Peyer's patch (tissue), 4 donors: ENCODE data around the gene GLB1L. TPM values are rescaled to one million over a fixed set of nuclear protein-coding genes. Genes with fewer than 3 reads are reported as not detected.

Experiments
- DNase-seq, 3 donors: peaks; one replicate each; pipeline ENCODE4 v3.0.0-alpha.2; 2017 to 2019
- H3K27ac ChIP-seq, 4 donors: fragments of 200-600 bp; sonication (generic); one replicate each; pipeline ENCODE4 v1.5.1; 2016 to 2019
- H3K27me3 ChIP-seq, 2 donors: fragments of 200-600 bp; sonication (generic); one replicate each; pipeline ENCODE4 v1.5.1; 2019
- H3K36me3 ChIP-seq, 3 donors: fragments of 200-600 bp; sonication (generic); one replicate each; pipeline ENCODE4 v1.5.1; 2016 to 2019
- H3K4me1 ChIP-seq, 4 donors: fragments of 200-600 bp; sonication (generic); one replicate each; pipeline ENCODE4 v1.5.1; 2016 to 2019
- H3K4me3 ChIP-seq, 4 donors: fragments of 200-600 bp; sonication (generic); 1 replicate in 3 of 4; 2 replicates in 1 of 4; pipeline ENCODE4 v1.5.1; 2016 to 2019; ENCODE audit warnings: mild to moderate bottlenecking in 1 of 4
- H3K9me3 ChIP-seq, 4 donors: fragments of 200-600 bp; sonication (generic); one replicate each; pipeline ENCODE4 v1.5.1; 2016 to 2019; ENCODE audit warnings: mild to moderate bottlenecking in 1 of 4
- CTCF ChIP-seq, 6 experiments: fragments of 450-650 bp in 4 of 6; fragments of 200-600 bp in 2 of 6; sonication (generic) in 1 of 6; IDR thresholded peaks; one replicate each; pipeline ENCODE4 v1.5.1; 2017 to 2019; ENCODE audit warnings: antibody characterized with exemption in 6 of 6, mild to moderate bottlenecking in 3 of 6, moderate library complexity in 1 of 6
- POLR2A ChIP-seq, 2 donors: fragments of 450-650 bp; IDR thresholded peaks; one replicate each; pipeline ENCODE4 v1.5.1; 2017; ENCODE audit warnings: antibody characterized with exemption in 2 of 2, mild to moderate bottlenecking in 2 of 2, moderate library complexity in 2 of 2
- total RNA-seq, 4 donors: library from RNA; depleted of rRNA; stranded (reverse); fragments of >200 nt; gene quantifications; one replicate each; pipeline ENCODE4 v1.1.0, GENCODE V29; 2016

GLB1L gene
- total RNA-seq, 4 donors from 2014 or later: 2.7 to 9.5 (median 7.0) TPM; not detected in 1

- Histone ChIP-seq H3K27me3 (no peaks in the 10 kb centered on the region), H3K4me3 (no peak overlapping the region), H3K36me3 (peaks cover 0 to 60% (median 0%) of the 10 kb centered on the region in 3 donors), H3K9me3 (no peaks in the 10 kb centered on the region), H3K4me1 (peaks cover 0 to 28% (median 9%) of the 10 kb centered on the region in 4 donors), H3K27ac (no peak overlapping the region)
- TF ChIP-seq CTCF (IDR thresholded peaks at IDR 0.05) (no peak), POLR2A (IDR thresholded peaks at IDR 0.05) (no peak)
- no peak for DNase-seq
Observed at GRCh38 chr2:219282375-219282774, 37.1 kb upstream of the GLB1L start.

DNA sequence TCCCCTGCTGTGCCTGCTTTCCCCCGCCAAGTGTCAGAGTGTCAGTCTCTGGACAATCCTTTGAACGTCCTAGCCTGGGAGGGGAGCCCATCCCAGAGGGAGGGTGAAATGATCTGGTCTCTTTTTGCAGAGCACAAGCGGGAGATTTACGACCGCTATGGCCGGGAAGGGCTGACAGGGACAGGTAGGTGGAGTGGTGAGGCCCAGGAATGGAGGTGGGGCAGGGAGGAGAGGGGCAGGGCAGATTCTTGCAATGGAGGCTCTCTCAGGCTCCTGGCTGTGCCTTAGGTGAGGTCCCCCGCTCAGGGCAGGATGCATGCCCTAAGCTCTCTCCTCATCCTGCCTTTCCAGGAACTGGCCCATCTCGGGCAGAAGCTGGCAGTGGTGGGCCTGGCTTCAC, 36.3 kb upstream of the GLB1L start:
- no peak for DNase-seq
- Histone ChIP-seq H3K9me3 (no peaks in the 10 kb centered on the region), H3K36me3 (peaks cover 0 to 57% (median 0%) of the 10 kb centered on the region in 3 donors), H3K27me3 (no peaks in the 10 kb centered on the region), H3K27ac (no peak overlapping the region), H3K4me1 (peaks cover 0 to 30% (median 9%) of the 10 kb centered on the region in 4 donors), H3K4me3 (no peak overlapping the region)
- TF ChIP-seq POLR2A (IDR thresholded peaks at IDR 0.05): no peak
- no peak for TF ChIP-seq CTCF (IDR thresholded peaks at IDR 0.05)

GRCh38 chr2:219280651-219281050, 35.4 kb upstream of the GLB1L start:
- Histone ChIP-seq H3K4me1 (peaks cover 0 to 30% (median 9%) of the 10 kb centered on the region in 4 donors), H3K9me3 (no peaks in the 10 kb centered on the region), H3K27ac (peak overlapping the region in 1 of 4 donors; percentile 99), H3K36me3 (peaks cover 0 to 48% (median 0%) of the 10 kb centered on the region in 3 donors), H3K4me3 (no peak overlapping the region), H3K27me3 (no peaks in the 10 kb centered on the region)
- no peak for DNase-seq
- TF ChIP-seq POLR2A (IDR thresholded peaks at IDR 0.05): no peak
- no peak for TF ChIP-seq CTCF (IDR thresholded peaks at IDR 0.05)

GRCh38 chr2:219279916-219280516, 34.8 kb upstream of the GLB1L start:
- Histone ChIP-seq H3K9me3 (no peaks in the 10 kb centered on the region), H3K36me3 (peaks cover 0 to 41% (median 0%) of the 10 kb centered on the region in 3 donors), H3K4me1 (peaks cover 0 to 30% (median 9%) of the 10 kb centered on the region in 4 donors), H3K4me3 (peak overlapping the region; percentile 71 to 77 (median 74)), H3K27ac (peak overlapping the region; percentile 93 to 99 (median 97)), H3K27me3 (no peaks in the 10 kb centered on the region)
- TF ChIP-seq CTCF (IDR thresholded peaks at IDR 0.05): peak in 5 of 6 experiments; percentile 13 to 45 (median 24)
- no peak for TF ChIP-seq POLR2A (IDR thresholded peaks at IDR 0.05)
- DNase-seq: no peak

DNA sequence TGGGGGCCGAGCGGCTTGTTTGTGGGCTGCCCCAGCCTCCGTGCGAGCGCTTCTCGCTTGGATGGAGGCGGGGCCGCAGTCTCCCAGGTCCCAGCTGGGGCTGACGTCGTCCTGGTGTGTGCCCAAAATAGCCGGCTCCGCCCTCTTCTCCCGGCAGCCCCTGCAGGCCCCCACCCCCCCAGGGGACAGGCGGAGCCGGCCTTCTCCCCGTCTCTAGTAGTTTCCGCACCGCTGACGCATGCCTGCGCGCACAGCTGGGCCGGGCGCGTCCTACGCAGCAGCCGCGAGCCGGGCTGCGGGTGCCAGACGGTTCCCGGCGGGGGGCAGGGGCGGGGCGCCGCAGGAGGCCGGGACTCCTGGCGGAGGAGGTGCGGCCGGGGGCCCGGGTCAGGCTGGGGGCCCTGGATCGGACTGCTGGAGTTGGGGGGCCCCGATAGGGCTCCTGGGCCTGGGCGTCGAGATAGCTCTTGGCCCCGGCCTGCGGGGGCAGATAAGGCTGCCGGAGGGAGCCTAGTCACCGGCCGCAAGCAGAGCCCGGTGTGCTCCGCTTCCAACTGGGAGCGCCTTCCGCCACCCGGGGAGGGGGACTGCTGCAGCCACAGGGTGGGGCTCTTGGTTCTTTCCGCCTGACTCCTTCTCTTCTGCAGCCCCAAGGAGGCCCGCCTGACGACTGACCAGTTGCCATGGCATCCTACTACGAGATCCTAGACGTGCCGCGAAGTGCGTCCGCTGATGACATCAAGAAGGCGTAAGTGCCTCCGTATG, 34.1 kb upstream of the GLB1L start, which contains the start of gene DNAJB2:
TSS of gene DNAJB2 (plus strand) at position 216 of the 765 bp plus-strand sequence. CDS start at position 684, 468 bp downstream.
- H3K27ac ChIP-seq: peak within 1 kb of the TSS; percentile 93 to 99 (median 97)
- H3K4me1 ChIP-seq: peaks cover 0 to 30% (median 9%) of the 10 kb centered on the region in 4 donors
- H3K36me3 ChIP-seq: peaks cover 0 to 35% (median 0%) of the 10 kb centered on the region in 3 donors
- H3K4me3 ChIP-seq: peak within 1 kb of the TSS; percentile 71 to 77 (median 74)
- H3K27me3 ChIP-seq: no peaks in the 10 kb centered on the region
- TF ChIP-seq POLR2A (IDR thresholded peaks at IDR 0.05) (peak; percentile 90 to 94), CTCF (IDR thresholded peaks at IDR 0.05) (no peak)
- peak; percentile 98 to 100 (median 99) for DNase-seq
- H3K9me3 ChIP-seq: no peaks in the 10 kb centered on the region
